Spleen (tissue), 7 donors: ENCODE measurements around the gene RHEX.

Experiments
- POLR2A ChIP-seq, 3 donors: fragments of 450-650 bp; IDR thresholded peaks; one replicate each; pipeline ENCODE4 v1.5.1; 2017; ENCODE audit warnings: antibody characterized with exemption in 3 of 3, mild to moderate bottlenecking in 1 of 3
- POLR2AphosphoS5 ChIP-seq, 3 donors: sonication (generic); formaldehyde crosslinking; IDR thresholded peaks; one replicate each; pipeline ENCODE4 v1.5.1; 2017; ENCODE audit warnings: antibody characterized with exemption in 3 of 3
- TF ChIP-seq, protein P1 (sequence below), 11 experiments: fragments of 200-600 bp in 7 of 11; fragments of 450-650 bp in 4 of 11; sonication (generic) in 4 of 11; IDR thresholded peaks in 8 of 11; conservative IDR thresholded peaks in 3 of 11; 1 replicate in 7 of 11; 2 replicates in 4 of 11; pipeline versions ENCODE4 v1.4.0 to v1.8.0; 2016 to 2021; ENCODE audit warnings: antibody characterized with exemption in 11 of 11, inconsistent platforms in 4 of 11, mild to moderate bottlenecking in 1 of 11
- donor health status: DM: no; HTN: no; CAD: no; lungs with moderate emphysema.
- donor health status: DM: no; HTN: no; CAD: no.
- donor health status: DM: no; HTN: no; CAD: no.

DNA sequence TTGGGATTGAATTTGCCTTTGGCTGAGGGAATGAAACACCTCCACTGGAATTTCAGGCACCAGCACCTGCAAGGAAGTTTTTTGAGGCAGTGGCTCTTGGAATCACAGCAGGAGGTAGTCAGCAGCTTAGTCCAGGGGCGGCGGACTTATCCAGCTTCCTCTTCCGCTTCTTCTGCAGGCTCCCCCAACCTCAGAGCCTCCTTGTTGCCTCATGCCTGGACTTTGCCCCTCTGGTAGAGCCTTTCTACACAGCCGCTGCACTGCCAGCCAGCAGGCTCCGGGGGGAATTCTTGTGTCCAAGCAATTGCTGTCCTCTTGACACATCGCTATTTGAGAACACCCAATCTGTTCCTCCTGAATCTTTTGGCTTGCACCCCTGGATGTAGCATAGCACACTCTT, 4.4 kb upstream of the RHEX start:
- TF ChIP-seq POLR2A (IDR thresholded peaks at IDR 0.05): no peak
- TF ChIP-seq, protein P1, sequence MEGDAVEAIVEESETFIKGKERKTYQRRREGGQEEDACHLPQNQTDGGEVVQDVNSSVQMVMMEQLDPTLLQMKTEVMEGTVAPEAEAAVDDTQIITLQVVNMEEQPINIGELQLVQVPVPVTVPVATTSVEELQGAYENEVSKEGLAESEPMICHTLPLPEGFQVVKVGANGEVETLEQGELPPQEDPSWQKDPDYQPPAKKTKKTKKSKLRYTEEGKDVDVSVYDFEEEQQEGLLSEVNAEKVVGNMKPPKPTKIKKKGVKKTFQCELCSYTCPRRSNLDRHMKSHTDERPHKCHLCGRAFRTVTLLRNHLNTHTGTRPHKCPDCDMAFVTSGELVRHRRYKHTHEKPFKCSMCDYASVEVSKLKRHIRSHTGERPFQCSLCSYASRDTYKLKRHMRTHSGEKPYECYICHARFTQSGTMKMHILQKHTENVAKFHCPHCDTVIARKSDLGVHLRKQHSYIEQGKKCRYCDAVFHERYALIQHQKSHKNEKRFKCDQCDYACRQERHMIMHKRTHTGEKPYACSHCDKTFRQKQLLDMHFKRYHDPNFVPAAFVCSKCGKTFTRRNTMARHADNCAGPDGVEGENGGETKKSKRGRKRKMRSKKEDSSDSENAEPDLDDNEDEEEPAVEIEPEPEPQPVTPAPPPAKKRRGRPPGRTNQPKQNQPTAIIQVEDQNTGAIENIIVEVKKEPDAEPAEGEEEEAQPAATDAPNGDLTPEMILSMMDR (IDR thresholded peaks at IDR 0.05 in 8 of 11, conservative IDR thresholded peaks at IDR 0.05 in 3 of 11): no peak
- no peak for TF ChIP-seq POLR2AphosphoS5 (IDR thresholded peaks at IDR 0.05)
